OCI-LY1 (cell line): ENCODE data around the gene GUF1.
A peak's percentile ranks its signal among the peaks of the same experiment; 100 is the strongest.

Experiments used
- H2AFZ ChIP-seq: fragments of 200-600 bp; sonication (generic), shearing (Covaris generic); 2 replicates; pipeline ENCODE4 v1.6.0; 2014; ENCODE audit warnings: antibody characterized with exemption, mild to moderate bottlenecking, low read length
- H3F3A ChIP-seq: fragments of 200-600 bp; sonication (generic), shearing (Covaris generic); 2 replicates; pipeline ENCODE4 v1.6.0; 2014; ENCODE audit warnings: mild to moderate bottlenecking, antibody characterized with exemption, low read length, moderate library complexity; ENCODE audit not compliant: insufficient read depth
- H3K27ac ChIP-seq: fragments of 200-600 bp; sonication (generic); 2 replicates; pipeline ENCODE4 v1.5.1; 2014; ENCODE audit warnings: low read length, mixed run types, mild to moderate bottlenecking, low read depth; ENCODE audit not compliant: poor library complexity, severe bottlenecking
- H3K27me3 ChIP-seq: fragments of 200-600 bp; sonication (generic); 2 replicates; pipeline ENCODE4 v1.6.0; 2014; ENCODE audit warnings: antibody characterized with exemption, mild to moderate bottlenecking, low read length, moderate library complexity; ENCODE audit not compliant: insufficient read depth
- H3K36me3 ChIP-seq: fragments of 200-600 bp; sonication (generic); 2 replicates; pipeline ENCODE4 v1.6.1; 2014; ENCODE audit warnings: mild to moderate bottlenecking, antibody characterized with exemption, low read length, moderate library complexity, mixed read lengths; ENCODE audit not compliant: insufficient read depth
- H3K4me1 ChIP-seq: fragments of 200-600 bp; sonication (generic); 2 replicates; pipeline ENCODE4 v1.5.1; 2014; ENCODE audit warnings: mild to moderate bottlenecking, low read length, moderate library complexity; ENCODE audit not compliant: insufficient read depth, severe bottlenecking
- H3K4me2 ChIP-seq: fragments of 200-600 bp; sonication (generic), shearing (Covaris generic); 2 replicates; pipeline ENCODE4 v1.6.1; 2014; ENCODE audit warnings: low read length
- H3K4me3 ChIP-seq: fragments of 200-600 bp; sonication (generic); 2 replicates; pipeline ENCODE4 v1.5.1; 2014; ENCODE audit warnings: low read length, low read depth, mild to moderate bottlenecking, mixed read lengths; ENCODE audit not compliant: poor library complexity, severe bottlenecking
- H3K79me2 ChIP-seq: fragments of 200-600 bp; shearing (Covaris generic); 2 replicates; pipeline ENCODE4 v1.6.1; 2016; ENCODE audit warnings: mixed run types, low read length, mixed read lengths; ENCODE audit not compliant: insufficient read depth
- H3K9ac ChIP-seq: fragments of 200-600 bp; sonication (generic), shearing (Covaris generic); 2 replicates; pipeline ENCODE4 v1.6.1; 2014; ENCODE audit warnings: mild to moderate bottlenecking, low read length, mixed read lengths
- H3K9me2 ChIP-seq: fragments of 200-600 bp; sonication (generic), shearing (Covaris generic); 2 replicates; pipeline ENCODE4 v1.6.1; 2014; ENCODE audit warnings: low read depth, mild to moderate bottlenecking, low read length, mixed read lengths
- H3K9me3 ChIP-seq: fragments of 200-600 bp; shearing (Covaris generic); 2 replicates; pipeline ENCODE4 v1.6.1; 2014; ENCODE audit warnings: low read length, mixed read lengths
- H4K20me1 ChIP-seq: fragments of 200-600 bp; sonication (generic), shearing (Covaris generic); 2 replicates; pipeline ENCODE4 v1.6.0; 2016; ENCODE audit warnings: mild to moderate bottlenecking, low read length; ENCODE audit not compliant: insufficient read depth
- CTCF ChIP-seq: fragments of 200-600 bp; sonication (generic), shearing (Covaris generic); IDR thresholded peaks from 2 replicates; pipeline ENCODE4 v1.5.1; 2017; ENCODE audit warnings: mild to moderate bottlenecking, antibody characterized with exemption, low read length, moderate library complexity, mixed read lengths
- EZH2 ChIP-seq: fragments of 200-600 bp; sonication (generic), shearing (Covaris generic); IDR thresholded peaks from 2 replicates; pipeline ENCODE4 v1.8.0; 2017; ENCODE audit warnings: borderline replicate concordance, mixed run types, mild to moderate bottlenecking, antibody characterized with exemption, low read length, moderate library complexity, mixed read lengths

GUF1 gene

DNA sequence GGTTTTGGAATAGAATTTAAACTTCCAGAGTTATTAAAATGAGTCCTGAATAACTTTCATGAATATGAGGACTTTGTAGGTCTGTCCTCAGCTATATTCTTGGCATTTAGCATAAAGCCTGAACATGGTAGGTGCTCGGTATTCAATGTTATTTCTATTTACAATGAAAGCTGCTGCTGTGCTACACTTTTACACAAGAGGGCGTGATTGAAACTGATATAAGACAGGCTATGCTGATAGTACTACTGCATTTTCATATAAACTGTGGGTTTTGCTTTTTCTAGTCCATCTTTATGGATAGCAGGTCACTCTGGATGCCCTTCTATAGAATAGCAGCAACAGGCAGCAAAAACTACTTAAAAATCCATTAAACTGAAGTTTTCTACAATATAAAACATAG lies 60.4 kb downstream of the GUF1 start:
- no peaks in the 10 kb centered on the region for H3K27me3 ChIP-seq
- H4K20me1 ChIP-seq: no peaks in the 10 kb centered on the region
- TF ChIP-seq EZH2 (no peak), CTCF (peak; percentile 38; the same call in 1 of the 2 replicates)
- H3K9me3 ChIP-seq: no peaks in the 10 kb centered on the region
- no peak overlapping the region for H3K9ac ChIP-seq
- no peaks in the 10 kb centered on the region for H3K9me2 ChIP-seq
- H3K36me3 ChIP-seq: no peaks in the 10 kb centered on the region
- no peak overlapping the region for H3K4me3 ChIP-seq
- no peaks in the 10 kb centered on the region for H3K4me1 ChIP-seq
- H3K79me2 ChIP-seq: no peaks in the 10 kb centered on the region
- no peak overlapping the region for H3K4me2 ChIP-seq
- no peak overlapping the region for H3K27ac ChIP-seq
- H3F3A ChIP-seq: no peaks in the 10 kb centered on the region
- no peak overlapping the region for H2AFZ ChIP-seq

GRCh38 chr4:44740201-44740600 lies 62.0 kb downstream of the GUF1 start:
- Histone ChIP-seq H4K20me1 (no peaks in the 10 kb centered on the region), H3K79me2 (no peaks in the 10 kb centered on the region), H3K9ac (no peak overlapping the region), H3K4me1 (no peaks in the 10 kb centered on the region), H3K27me3 (no peaks in the 10 kb centered on the region), H3K4me3 (no peak overlapping the region), H2AFZ (no peak overlapping the region), H3K9me3 (no peaks in the 10 kb centered on the region), H3K27ac (no peak overlapping the region), H3K9me2 (no peaks in the 10 kb centered on the region), H3F3A (no peaks in the 10 kb centered on the region), H3K4me2 (no peak overlapping the region), H3K36me3 (no peaks in the 10 kb centered on the region)
- TF ChIP-seq CTCF (no peak), EZH2 (no peak)
